ENCODE results near the gene FOXP4. TPM values are rescaled to one million over a fixed set of nuclear protein-coding genes. Genes with fewer than 3 reads are reported as not detected.

Gene FOXP4
- total and polyA plus RNA-seq, 4 donors, result 2.5 to 16.0 (median 4.3) TPM

DNA sequence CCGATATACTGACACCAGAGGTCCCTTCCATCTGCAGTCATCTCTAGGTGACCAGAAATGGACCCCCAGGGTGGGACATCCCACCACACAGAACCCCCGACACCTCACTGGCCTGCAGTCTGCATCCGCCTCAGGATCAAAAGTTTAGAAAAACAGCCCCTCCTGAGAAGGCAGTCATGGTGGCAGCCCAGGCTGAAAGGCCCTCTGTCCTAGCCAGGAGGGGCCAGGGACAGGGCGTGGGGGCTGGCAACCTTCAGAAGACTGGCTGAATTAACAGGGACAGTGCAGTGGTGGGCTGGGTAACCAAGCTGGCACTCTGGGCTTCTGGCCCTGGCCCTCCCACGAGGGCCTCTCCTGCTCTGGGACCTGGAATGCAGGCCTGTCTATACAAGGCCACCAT lies 57.8 kb downstream of the FOXP4 start:
- Histone ChIP-seq H3K9ac (ENCODE audit: low read depth in 1 of 2, low read length in 2 of 2) (no peak overlapping the region), H3K27ac (ENCODE audit: low read depth in 1 of 2, low read length in 2 of 2) (no peak overlapping the region), H3K4me3 (ENCODE audit: low read depth in 1 of 3, low read length in 3 of 3) (no peak overlapping the region), H3K4me1 (ENCODE audit: control insufficient read depth in 4 of 4, insufficient read depth in 4 of 4, low read length in 3 of 4) (peaks cover 0 to 5% (median 4%) of the 10 kb centered on the region in 4 donors), H3K9me3 (ENCODE audit: control insufficient read depth in 4 of 4, low read length in 3 of 4) (no peaks in the 10 kb centered on the region), H3K36me3 (ENCODE audit: control insufficient read depth in 4 of 4, insufficient read depth in 3 of 4, low read depth in 1 of 4, low read length in 3 of 4) (peaks cover 0 to 1% (median 0%) of the 10 kb centered on the region in 4 donors), H3K27me3 (ENCODE audit: control insufficient read depth in 4 of 4, insufficient read depth in 4 of 4, low read length in 3 of 4) (no peaks in the 10 kb centered on the region)
- TF ChIP-seq FOXA1 (IDR thresholded peaks at IDR 0.05) (no peak), HNF4A (conservative IDR thresholded peaks at IDR 0.05) (no peak), YY1 (IDR thresholded peaks at IDR 0.05) (no peak), JUND (IDR thresholded peaks at IDR 0.05) (no peak), SP1 (IDR thresholded peaks at IDR 0.05) (no peak), FOXA2 (IDR thresholded peaks at IDR 0.05) (no peak), RAD21 (IDR thresholded peaks at IDR 0.05) (no peak), TAF1 (conservative IDR thresholded peaks at IDR 0.05) (no peak), EGR1 (IDR thresholded peaks at IDR 0.05; ENCODE audit: low read depth in 2 of 2) (no peak), HNF4G (IDR thresholded peaks at IDR 0.05) (no peak), GABPA (IDR thresholded peaks at IDR 0.05 in 1 of 2, conservative IDR thresholded peaks at IDR 0.05 in 1 of 2) (no peak), RXRA (IDR thresholded peaks at IDR 0.05) (no peak), NR2F2 (IDR thresholded peaks at IDR 0.05) (no peak)
- TF ChIP-seq, protein P1, sequence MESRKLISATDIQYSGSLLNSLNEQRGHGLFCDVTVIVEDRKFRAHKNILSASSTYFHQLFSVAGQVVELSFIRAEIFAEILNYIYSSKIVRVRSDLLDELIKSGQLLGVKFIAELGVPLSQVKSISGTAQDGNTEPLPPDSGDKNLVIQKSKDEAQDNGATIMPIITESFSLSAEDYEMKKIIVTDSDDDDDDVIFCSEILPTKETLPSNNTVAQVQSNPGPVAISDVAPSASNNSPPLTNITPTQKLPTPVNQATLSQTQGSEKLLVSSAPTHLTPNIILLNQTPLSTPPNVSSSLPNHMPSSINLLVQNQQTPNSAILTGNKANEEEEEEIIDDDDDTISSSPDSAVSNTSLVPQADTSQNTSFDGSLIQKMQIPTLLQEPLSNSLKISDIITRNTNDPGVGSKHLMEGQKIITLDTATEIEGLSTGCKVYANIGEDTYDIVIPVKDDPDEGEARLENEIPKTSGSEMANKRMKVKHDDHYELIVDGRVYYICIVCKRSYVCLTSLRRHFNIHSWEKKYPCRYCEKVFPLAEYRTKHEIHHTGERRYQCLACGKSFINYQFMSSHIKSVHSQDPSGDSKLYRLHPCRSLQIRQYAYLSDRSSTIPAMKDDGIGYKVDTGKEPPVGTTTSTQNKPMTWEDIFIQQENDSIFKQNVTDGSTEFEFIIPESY (IDR thresholded peaks at IDR 0.05), result no peak
- TF ChIP-seq, protein P2, sequence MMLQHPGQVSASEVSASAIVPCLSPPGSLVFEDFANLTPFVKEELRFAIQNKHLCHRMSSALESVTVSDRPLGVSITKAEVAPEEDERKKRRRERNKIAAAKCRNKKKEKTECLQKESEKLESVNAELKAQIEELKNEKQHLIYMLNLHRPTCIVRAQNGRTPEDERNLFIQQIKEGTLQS (IDR thresholded peaks at IDR 0.05), result no peak
- TF ChIP-seq, protein P3, sequence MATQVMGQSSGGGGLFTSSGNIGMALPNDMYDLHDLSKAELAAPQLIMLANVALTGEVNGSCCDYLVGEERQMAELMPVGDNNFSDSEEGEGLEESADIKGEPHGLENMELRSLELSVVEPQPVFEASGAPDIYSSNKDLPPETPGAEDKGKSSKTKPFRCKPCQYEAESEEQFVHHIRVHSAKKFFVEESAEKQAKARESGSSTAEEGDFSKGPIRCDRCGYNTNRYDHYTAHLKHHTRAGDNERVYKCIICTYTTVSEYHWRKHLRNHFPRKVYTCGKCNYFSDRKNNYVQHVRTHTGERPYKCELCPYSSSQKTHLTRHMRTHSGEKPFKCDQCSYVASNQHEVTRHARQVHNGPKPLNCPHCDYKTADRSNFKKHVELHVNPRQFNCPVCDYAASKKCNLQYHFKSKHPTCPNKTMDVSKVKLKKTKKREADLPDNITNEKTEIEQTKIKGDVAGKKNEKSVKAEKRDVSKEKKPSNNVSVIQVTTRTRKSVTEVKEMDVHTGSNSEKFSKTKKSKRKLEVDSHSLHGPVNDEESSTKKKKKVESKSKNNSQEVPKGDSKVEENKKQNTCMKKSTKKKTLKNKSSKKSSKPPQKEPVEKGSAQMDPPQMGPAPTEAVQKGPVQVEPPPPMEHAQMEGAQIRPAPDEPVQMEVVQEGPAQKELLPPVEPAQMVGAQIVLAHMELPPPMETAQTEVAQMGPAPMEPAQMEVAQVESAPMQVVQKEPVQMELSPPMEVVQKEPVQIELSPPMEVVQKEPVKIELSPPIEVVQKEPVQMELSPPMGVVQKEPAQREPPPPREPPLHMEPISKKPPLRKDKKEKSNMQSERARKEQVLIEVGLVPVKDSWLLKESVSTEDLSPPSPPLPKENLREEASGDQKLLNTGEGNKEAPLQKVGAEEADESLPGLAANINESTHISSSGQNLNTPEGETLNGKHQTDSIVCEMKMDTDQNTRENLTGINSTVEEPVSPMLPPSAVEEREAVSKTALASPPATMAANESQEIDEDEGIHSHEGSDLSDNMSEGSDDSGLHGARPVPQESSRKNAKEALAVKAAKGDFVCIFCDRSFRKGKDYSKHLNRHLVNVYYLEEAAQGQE (IDR thresholded peaks at IDR 0.05), result no peak
- TF ChIP-seq, protein P4, sequence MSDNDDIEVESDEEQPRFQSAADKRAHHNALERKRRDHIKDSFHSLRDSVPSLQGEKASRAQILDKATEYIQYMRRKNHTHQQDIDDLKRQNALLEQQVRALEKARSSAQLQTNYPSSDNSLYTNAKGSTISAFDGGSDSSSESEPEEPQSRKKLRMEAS (IDR thresholded peaks at IDR 0.05), result no peak
- TF ChIP-seq, protein P5, sequence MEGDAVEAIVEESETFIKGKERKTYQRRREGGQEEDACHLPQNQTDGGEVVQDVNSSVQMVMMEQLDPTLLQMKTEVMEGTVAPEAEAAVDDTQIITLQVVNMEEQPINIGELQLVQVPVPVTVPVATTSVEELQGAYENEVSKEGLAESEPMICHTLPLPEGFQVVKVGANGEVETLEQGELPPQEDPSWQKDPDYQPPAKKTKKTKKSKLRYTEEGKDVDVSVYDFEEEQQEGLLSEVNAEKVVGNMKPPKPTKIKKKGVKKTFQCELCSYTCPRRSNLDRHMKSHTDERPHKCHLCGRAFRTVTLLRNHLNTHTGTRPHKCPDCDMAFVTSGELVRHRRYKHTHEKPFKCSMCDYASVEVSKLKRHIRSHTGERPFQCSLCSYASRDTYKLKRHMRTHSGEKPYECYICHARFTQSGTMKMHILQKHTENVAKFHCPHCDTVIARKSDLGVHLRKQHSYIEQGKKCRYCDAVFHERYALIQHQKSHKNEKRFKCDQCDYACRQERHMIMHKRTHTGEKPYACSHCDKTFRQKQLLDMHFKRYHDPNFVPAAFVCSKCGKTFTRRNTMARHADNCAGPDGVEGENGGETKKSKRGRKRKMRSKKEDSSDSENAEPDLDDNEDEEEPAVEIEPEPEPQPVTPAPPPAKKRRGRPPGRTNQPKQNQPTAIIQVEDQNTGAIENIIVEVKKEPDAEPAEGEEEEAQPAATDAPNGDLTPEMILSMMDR (IDR thresholded peaks at IDR 0.05; ENCODE audit: low read depth, low read length, missing input control), result no peak
- no peak for DNase-seq (ENCODE audit: low spot score)
- 84% methylated on average over 5 of the region's 5 CpGs for WGBS

All from liver (tissue), 9 donors.